Activated CD8-positive, alpha-beta memory T cell treated with anti-CD3 and anti-CD28 coated beads for 4 hours (primary cell): ENCODE data around the gene KRT40.

ENCODE experiments used
- DNase-seq, 2 donors: peaks; one replicate each; pipeline ENCODE4 v3.0.0-alpha.2; 2020; ENCODE audit warnings: low read depth in 2 of 2

Gene KRT40

GRCh38 chr17:40952154-40952553, 32.0 kb downstream of the KRT40 start:
- no peak for DNase-seq

GRCh38 chr17:40951011-40951622, 33.0 kb downstream of the KRT40 start:
- DNase-seq = no peak

DNA sequence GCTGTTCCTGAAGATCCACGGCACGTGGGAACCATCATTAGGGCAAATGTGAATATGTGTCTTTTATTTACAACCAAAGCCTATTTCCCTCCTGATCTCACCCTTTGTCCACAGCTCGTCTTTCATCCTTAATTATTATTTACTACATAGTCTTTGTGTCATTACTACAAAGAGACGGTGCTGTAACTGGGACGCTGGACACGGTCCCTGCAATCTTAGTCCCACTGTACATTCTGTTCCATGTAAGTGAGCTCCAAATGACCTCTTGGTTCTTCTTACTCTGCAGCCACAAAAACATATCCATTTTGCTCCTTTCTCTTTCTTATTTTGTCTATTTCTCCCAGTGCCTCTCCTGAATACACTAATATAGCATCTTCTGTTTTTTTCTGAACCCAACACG, 34.0 kb downstream of the KRT40 start:
- no peak for DNase-seq

DNA sequence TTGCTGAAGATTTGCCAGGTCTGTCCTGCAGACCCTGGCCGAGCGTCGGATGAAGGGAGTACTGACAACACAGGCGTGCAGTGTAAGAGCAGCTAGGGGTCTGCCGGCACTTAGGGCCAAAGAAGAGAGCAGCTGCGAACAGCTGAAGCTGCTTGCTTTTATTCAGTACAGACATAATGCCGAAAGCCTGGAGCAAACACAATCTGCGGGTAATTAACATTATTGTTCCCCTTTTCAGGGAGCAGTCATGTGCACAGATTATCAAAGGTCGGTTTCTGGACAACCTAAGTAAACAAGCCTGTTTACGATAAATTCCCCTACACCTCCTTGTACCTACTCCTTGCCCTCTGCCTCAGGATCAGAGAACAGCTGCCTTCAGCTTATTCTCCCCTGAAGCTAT, 34.7 kb downstream of the KRT40 start:
- no peak for DNase-seq

GRCh38 chr17:40947929-40948328, 36.2 kb downstream of the KRT40 start:
- no peak for DNase-seq

DNA sequence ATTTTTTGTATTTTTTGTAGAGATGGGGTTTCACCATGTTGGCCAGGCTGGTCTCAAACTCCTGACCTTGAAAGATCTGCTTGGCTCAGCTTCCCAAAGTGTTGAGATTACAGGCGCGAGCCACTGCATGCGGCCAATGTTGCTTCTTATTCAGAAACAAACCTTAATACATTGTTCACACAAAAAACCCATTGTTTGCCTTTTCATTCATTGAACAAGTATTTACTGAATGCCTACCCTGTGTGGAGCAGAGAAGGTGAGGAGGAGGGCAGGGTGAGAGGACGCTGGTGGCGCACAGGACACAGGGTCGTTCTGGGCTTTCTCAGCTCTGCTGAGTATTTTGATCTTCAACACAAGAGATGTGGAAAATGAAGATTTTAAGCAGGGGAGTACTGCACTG, 38.7 kb downstream of the KRT40 start:
- DNase-seq = no peak

- no peak for DNase-seq
These were observed 39.6 kb downstream of the KRT40 start for GRCh38 chr17:40944531-40944930.

GRCh38 chr17:40942553-40942952, 41.6 kb downstream of the KRT40 start:
- DNase-seq = no peak

DNA sequence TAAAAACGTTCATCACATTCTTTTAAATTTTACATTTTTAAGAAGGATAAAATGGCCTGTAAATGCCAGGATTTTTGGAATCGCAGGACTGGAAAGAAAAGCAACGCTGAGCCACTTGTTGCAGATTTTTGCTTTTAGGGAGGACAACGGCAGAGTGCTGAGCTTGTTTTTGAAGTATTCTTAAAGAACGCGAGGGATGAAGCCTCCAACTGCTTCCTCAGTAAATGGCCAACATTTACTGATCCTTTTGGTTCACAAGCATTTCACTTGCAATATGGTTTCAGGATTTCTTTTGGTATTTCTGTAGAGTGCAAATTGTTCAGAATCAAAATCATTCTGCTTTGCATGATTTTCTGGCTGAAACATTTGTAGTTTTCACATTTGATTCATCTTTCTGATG, 43.9 kb downstream of the KRT40 start:
- no peak for DNase-seq

GRCh38 chr17:40938981-40939380, 45.1 kb downstream of the KRT40 start:
- DNase-seq = no peak

- DNase-seq = no peak
These were observed 46.7 kb downstream of the KRT40 start, which contains the start of gene KRT23 for GRCh38 chr17:40937384-40937819. Gene KRT23, minus strand, starts transcription at chr17:40937646. Its CDS starts 1,043 bp downstream, at chr17:40936603.

GRCh38 chr17:40936976-40937375, 47.1 kb downstream of the KRT40 start:
- no peak for DNase-seq

DNA sequence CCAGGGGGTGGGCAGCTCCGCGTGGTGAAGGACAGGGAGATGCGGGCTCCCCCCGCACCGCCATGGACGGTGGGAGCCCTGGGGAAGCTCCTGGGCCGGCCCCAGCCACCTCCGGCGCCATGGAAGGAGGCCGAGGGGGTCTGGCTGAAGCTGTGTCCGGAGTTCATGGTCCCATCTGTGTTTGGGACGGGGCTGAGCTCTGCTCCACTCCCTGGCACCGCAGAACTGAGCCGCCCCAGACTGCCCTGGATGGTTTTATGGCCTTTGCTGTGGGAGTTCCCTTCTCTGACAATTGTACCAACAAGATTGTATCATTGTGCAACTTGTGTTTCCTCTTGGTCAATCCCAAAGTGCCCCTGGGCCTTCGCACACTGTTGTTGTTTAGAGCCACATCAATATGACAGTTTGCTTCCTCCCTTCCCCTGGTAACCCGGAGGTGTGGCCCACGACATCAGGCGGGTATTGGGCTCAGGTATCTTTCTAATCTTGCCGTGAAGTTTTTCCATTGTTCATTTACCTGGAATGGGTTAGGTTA, 47.6 kb downstream of the KRT40 start:
- DNase-seq = no peak

GRCh38 chr17:40935624-40936023, 48.5 kb downstream of the KRT40 start:
- no peak for DNase-seq

DNA sequence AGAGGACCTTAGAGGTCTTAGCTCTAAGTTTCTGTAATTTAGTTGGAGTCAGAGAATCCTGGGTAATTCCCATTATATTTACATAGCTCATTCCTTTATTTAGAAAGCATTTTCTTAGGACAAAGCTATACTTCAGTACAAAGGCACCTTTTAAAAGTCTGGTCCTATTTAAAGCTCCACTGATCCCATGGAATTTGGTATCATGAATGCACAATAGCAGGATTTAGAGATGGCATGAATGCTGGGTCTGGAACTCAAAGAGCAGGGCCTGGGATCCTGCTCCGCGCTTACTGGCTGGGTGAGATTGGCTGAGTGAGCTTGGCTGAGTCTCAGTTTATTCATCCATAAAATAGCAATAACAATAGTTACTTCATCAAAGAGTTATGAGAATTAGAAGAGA, 51.5 kb downstream of the KRT40 start:
- DNase-seq = no peak

- DNase-seq = no peak
These were observed 52.8 kb downstream of the KRT40 start for GRCh38 chr17:40931311-40931710.
